ENCODE data around the gene ANKIB1.
A peak's percentile ranks its signal among the peaks of the same experiment; 100 is the strongest.

The ANKIB1 gene

DNA sequence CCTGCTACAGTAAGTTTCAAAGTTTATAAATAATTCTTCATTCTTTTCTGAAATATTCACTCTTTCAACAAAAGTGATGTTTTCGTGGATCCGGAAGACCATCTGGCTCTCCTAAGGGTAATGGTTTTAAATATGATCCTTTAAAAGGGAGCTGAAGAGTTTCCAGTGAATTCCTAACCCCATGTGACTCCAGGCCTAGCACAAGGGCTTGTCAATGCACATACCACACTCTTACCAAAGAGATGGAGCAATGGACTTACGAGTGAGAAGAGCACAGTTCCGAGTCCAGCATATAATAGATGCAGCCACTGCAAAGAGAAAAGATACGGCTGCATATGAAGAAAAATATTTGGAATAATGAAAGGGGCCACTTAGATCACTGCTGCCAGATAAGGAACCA is 169.5 kb downstream of the ANKIB1 start:
- POLR2A ChIA-PET, result no interaction called here
- CTCF ChIA-PET, result interaction anchor here (0.6 to 3.3 kb wide), 2 partner anchors 9 to 473 kb away, joined by 3 to 20 read pairs; no protein-coding TSS in a partner anchor
- Histone ChIP-seq H3K9me3 (ENCODE audit: control insufficient read depth, insufficient read depth, low read depth, low read length) (no peaks in the 10 kb centered on the region), H3K27ac (ENCODE audit: extremely low read depth, low read depth, low read length) (no peak overlapping the region), H3K4me3 (ENCODE audit: low read depth, low read length) (no peak overlapping the region), H3K4me1 (ENCODE audit: control insufficient read depth, insufficient read depth, low read length) (no peaks in the 10 kb centered on the region), H3K36me3 (ENCODE audit: control insufficient read depth in 2 of 2, insufficient read depth in 1 of 2, low read length in 2 of 2) (no peaks in the 10 kb centered on the region)
- no peak for TF ChIP-seq ZNF37A (tag by site-specific recombination; IDR thresholded peaks at IDR 0.05)
- TF ChIP-seq, protein P1, sequence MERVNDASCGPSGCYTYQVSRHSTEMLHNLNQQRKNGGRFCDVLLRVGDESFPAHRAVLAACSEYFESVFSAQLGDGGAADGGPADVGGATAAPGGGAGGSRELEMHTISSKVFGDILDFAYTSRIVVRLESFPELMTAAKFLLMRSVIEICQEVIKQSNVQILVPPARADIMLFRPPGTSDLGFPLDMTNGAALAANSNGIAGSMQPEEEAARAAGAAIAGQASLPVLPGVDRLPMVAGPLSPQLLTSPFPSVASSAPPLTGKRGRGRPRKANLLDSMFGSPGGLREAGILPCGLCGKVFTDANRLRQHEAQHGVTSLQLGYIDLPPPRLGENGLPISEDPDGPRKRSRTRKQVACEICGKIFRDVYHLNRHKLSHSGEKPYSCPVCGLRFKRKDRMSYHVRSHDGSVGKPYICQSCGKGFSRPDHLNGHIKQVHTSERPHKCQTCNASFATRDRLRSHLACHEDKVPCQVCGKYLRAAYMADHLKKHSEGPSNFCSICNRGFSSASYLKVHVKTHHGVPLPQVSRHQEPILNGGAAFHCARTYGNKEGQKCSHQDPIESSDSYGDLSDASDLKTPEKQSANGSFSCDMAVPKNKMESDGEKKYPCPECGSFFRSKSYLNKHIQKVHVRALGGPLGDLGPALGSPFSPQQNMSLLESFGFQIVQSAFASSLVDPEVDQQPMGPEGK (tag by site-specific recombination; IDR thresholded peaks at IDR 0.05), result no peak

- H3K4me3 ChIP-seq (ENCODE audit: low read depth, low read length), result no peak overlapping the region
- H3K4me1 ChIP-seq (ENCODE audit: control insufficient read depth, insufficient read depth, low read length), result no peaks in the 10 kb centered on the region
- TF ChIP-seq ZNF654 (tag by site-specific recombination; IDR thresholded peaks at IDR 0.05; ENCODE audit: low read depth), result peak; percentile 24
- TF ChIP-seq ZNF423 (tag by site-specific recombination; IDR thresholded peaks at IDR 0.05), result no peak
- ChIA-PET CTCF (interaction anchor here (0.6 to 1.2 kb wide), 2 partner anchors 30 to 73 kb away, joined by 3 read pairs; partner anchors contain the start of gene GATAD1), POLR2A (no interaction called here)
- no peaks in the 10 kb centered on the region for H3K36me3 ChIP-seq (ENCODE audit: control insufficient read depth in 2 of 2, insufficient read depth in 1 of 2, low read length in 2 of 2)
- H3K9me3 ChIP-seq (ENCODE audit: control insufficient read depth, insufficient read depth, low read depth, low read length), result no peaks in the 10 kb centered on the region
- no peak overlapping the region for H3K27ac ChIP-seq (ENCODE audit: extremely low read depth, low read depth, low read length)
Measured at GRCh38 chr7:92417913-92418312, 172.1 kb downstream of the ANKIB1 start.

- TF ChIP-seq ZNF776 (tag by site-specific recombination; IDR thresholded peaks at IDR 0.05; ENCODE audit: borderline replicate concordance) (no peak), ZNF555 (tag by site-specific recombination; conservative IDR thresholded peaks at IDR 0.05) (no peak), ZNF24 (tag by site-specific recombination; IDR thresholded peaks at IDR 0.05) (no peak), SP2 (tag by site-specific recombination; IDR thresholded peaks at IDR 0.05) (no peak), ZNF501 (tag by site-specific recombination; IDR thresholded peaks at IDR 0.05) (no peak), ZNF274 (IDR thresholded peaks at IDR 0.05; ENCODE audit: low read length) (no peak), ZNF274 (tag by site-specific recombination; IDR thresholded peaks at IDR 0.05; ENCODE audit: borderline replicate concordance) (no peak), ZNF37A (tag by site-specific recombination; IDR thresholded peaks at IDR 0.05) (no peak), ZNF350 (tag by site-specific recombination; IDR thresholded peaks at IDR 0.05) (no peak), ZBTB17 (tag by site-specific recombination; IDR thresholded peaks at IDR 0.05) (no peak), KLF10 (tag by site-specific recombination; IDR thresholded peaks at IDR 0.05) (no peak), ZNF214 (tag by site-specific recombination; IDR thresholded peaks at IDR 0.05; ENCODE audit: borderline replicate concordance) (no peak)
- ChIA-PET POLR2A (interaction anchor here (1.2 kb wide), 1 partner anchor 32 kb away, joined by 3 read pairs; no protein-coding TSS in a partner anchor), CTCF (interaction anchor here (0.6 to 3.3 kb wide), 3 partner anchors 26 to 650 kb away, joined by 3 to 10 read pairs (median 3); partner anchors contain the start of gene GATAD1)
- no peaks in the 10 kb centered on the region for H3K36me3 ChIP-seq (ENCODE audit: control insufficient read depth in 2 of 2, insufficient read depth in 1 of 2, low read length in 2 of 2)
- no peaks in the 10 kb centered on the region for H3K4me1 ChIP-seq (ENCODE audit: control insufficient read depth, insufficient read depth, low read length)
- H3K27ac ChIP-seq (ENCODE audit: extremely low read depth, low read depth, low read length), result no peak overlapping the region
- H3K9me3 ChIP-seq (ENCODE audit: control insufficient read depth, insufficient read depth, low read depth, low read length), result no peaks in the 10 kb centered on the region
- no peak overlapping the region for H3K4me3 ChIP-seq (ENCODE audit: low read depth, low read length)
Measured at GRCh38 chr7:92421676-92422435, 176.1 kb downstream of the ANKIB1 start.

GRCh38 chr7:92422926-92423325 is 177.2 kb downstream of the ANKIB1 start:
- CTCF ChIA-PET, result interaction anchor here (3.3 kb wide), 1 partner anchor 25 kb away, joined by 10 read pairs; the partner anchor contains the start of gene GATAD1
- H3K27ac ChIP-seq (ENCODE audit: extremely low read depth, low read depth, low read length), result no peak overlapping the region
- POLR2A ChIA-PET, result no interaction called here
- TF ChIP-seq ZSCAN16 (tag by site-specific recombination; IDR thresholded peaks at IDR 0.05), result no peak
- TF ChIP-seq ZNF140 (tag by site-specific recombination; IDR thresholded peaks at IDR 0.05), result no peak
- TF ChIP-seq ZNF623 (tag by site-specific recombination; IDR thresholded peaks at IDR 0.05), result no peak
- no peak for TF ChIP-seq ZNF664 (tag by site-specific recombination; IDR thresholded peaks at IDR 0.05)
- no peak for TF ChIP-seq KLF7 (tag by site-specific recombination; IDR thresholded peaks at IDR 0.05; ENCODE audit: borderline replicate concordance)
- TF ChIP-seq ZXDB (tag by site-specific recombination; IDR thresholded peaks at IDR 0.05), result no peak
- TF ChIP-seq ZNF76 (tag by site-specific recombination; IDR thresholded peaks at IDR 0.05; ENCODE audit: borderline replicate concordance, low read depth), result no peak
- no peak for TF ChIP-seq ZNF366 (tag by site-specific recombination; conservative IDR thresholded peaks at IDR 0.05)
- TF ChIP-seq ZNF549 (tag by site-specific recombination; IDR thresholded peaks at IDR 0.05), result no peak
- no peak for TF ChIP-seq ZNF670 (tag by site-specific recombination; IDR thresholded peaks at IDR 0.05; ENCODE audit: low read depth)
- TF ChIP-seq ZBTB17 (tag by site-specific recombination; IDR thresholded peaks at IDR 0.05), result no peak
- no peak for TF ChIP-seq ZNF645 (tag by site-specific recombination; IDR thresholded peaks at IDR 0.05)
- no peak for TF ChIP-seq ZNF571 (tag by site-specific recombination; IDR thresholded peaks at IDR 0.05)

More at GRCh38 chr7:92422926-92423325, 177.2 kb downstream of the ANKIB1 start:
- H3K36me3 ChIP-seq (ENCODE audit: control insufficient read depth in 2 of 2, insufficient read depth in 1 of 2, low read length in 2 of 2), result no peaks in the 10 kb centered on the region
- H3K9me3 ChIP-seq (ENCODE audit: control insufficient read depth, insufficient read depth, low read depth, low read length), result no peaks in the 10 kb centered on the region
- H3K4me3 ChIP-seq (ENCODE audit: low read depth, low read length), result no peak overlapping the region
- H3K4me1 ChIP-seq (ENCODE audit: control insufficient read depth, insufficient read depth, low read length), result no peaks in the 10 kb centered on the region

All from HEK293 (cell line).